DND-41 (cell line): ENCODE data around the gene PRR23E.

Experiments used
- ATAC-seq: fragments of 200-7000 bp; cut with Tn5 transposase; 3 replicates; pipeline ENCODE4 v1.9.1; 2021; ENCODE audit warnings: low read depth; ENCODE audit not compliant: insufficient read depth
- DNase-seq: peaks from one replicate; pipeline ENCODE4 v3.0.0-alpha.2; 2020
- H2AFZ ChIP-seq: 2 replicates; pipeline ENCODE4 v1.6.0; 2012; ENCODE audit warnings: low read depth, low read length
- H3K27ac ChIP-seq: 2 replicates; pipeline ENCODE4 v1.5.1; 2012; ENCODE audit warnings: low read length, inconsistent platforms
- H3K27me3 ChIP-seq: fragments of 200-600 bp; sonication (generic); 2 replicates; pipeline ENCODE4 v1.6.0; 2012; ENCODE audit warnings: low read length, mild to moderate bottlenecking, inconsistent platforms; ENCODE audit not compliant: insufficient read depth, poor library complexity
- H3K36me3 ChIP-seq: 2 replicates; pipeline ENCODE4 v1.5.1; 2012; ENCODE audit warnings: low read length, inconsistent platforms; ENCODE audit not compliant: insufficient read depth
- H3K4me1 ChIP-seq: 2 replicates; pipeline ENCODE4 v1.5.1; 2012; ENCODE audit warnings: mild to moderate bottlenecking, low read length; ENCODE audit not compliant: insufficient read depth
- H3K4me2 ChIP-seq: 2 replicates; pipeline ENCODE4 v1.6.0; 2012; ENCODE audit warnings: mild to moderate bottlenecking, moderate library complexity, low read length, inconsistent platforms; ENCODE audit not compliant: insufficient read depth
- H3K4me3 ChIP-seq, 2 experiments: fragments of 200-600 bp in 1 of 2; shearing (Covaris generic) in 1 of 2; 2 replicates each; pipeline ENCODE4 v1.5.1; 2012 to 2016; ENCODE audit warnings: inconsistent platforms in 2 of 2, low read length in 2 of 2, mild to moderate bottlenecking in 2 of 2, low read depth in 1 of 2, moderate library complexity in 1 of 2
- H3K79me2 ChIP-seq: 2 replicates; pipeline ENCODE4 v1.6.0; 2012; ENCODE audit warnings: low read length, inconsistent platforms; ENCODE audit not compliant: insufficient read depth
- H3K9ac ChIP-seq: 2 replicates; pipeline ENCODE4 v1.6.0; 2012; ENCODE audit warnings: low read depth, mild to moderate bottlenecking, inconsistent platforms, low read length, moderate library complexity
- H3K9me3 ChIP-seq: 2 replicates; pipeline ENCODE4 v1.5.1; 2012; ENCODE audit warnings: low read length, moderate library complexity, mild to moderate bottlenecking, inconsistent platforms; ENCODE audit not compliant: insufficient read depth, severe bottlenecking
- H4K20me1 ChIP-seq: 2 replicates; pipeline ENCODE4 v1.6.0; 2012; ENCODE audit warnings: low read length; ENCODE audit not compliant: insufficient read depth
- CTCF ChIP-seq: IDR thresholded peaks from 2 replicates; pipeline ENCODE4 v1.5.1; 2012; ENCODE audit warnings: borderline replicate concordance, low read length, moderate library complexity, mild to moderate bottlenecking; ENCODE audit not compliant: poor library complexity, severe bottlenecking; ENCODE audit errors: extremely low read depth
- EZH2 ChIP-seq: IDR thresholded peaks from 3 replicates; pipeline ENCODE4 v1.6.1; 2012; ENCODE audit warnings: borderline replicate concordance, low read depth, mild to moderate bottlenecking, moderate library complexity, low read length, inconsistent platforms; ENCODE audit not compliant: severe bottlenecking

PRR23E gene

GRCh38 chr3:127150513-127151250 lies 42.2 kb upstream of the PRR23E start:
- TF ChIP-seq EZH2, result no peak
- no peak overlapping the region for H3K9ac ChIP-seq
- H3K4me3 ChIP-seq, result no peak overlapping the region
- H4K20me1 ChIP-seq, result 0 out of 2 replicates have a peak, but pooled peaks cover 1% of the 10 kb centered on the region
- H3K4me2 ChIP-seq, result no peak overlapping the region
- no peaks in the 10 kb centered on the region for H3K79me2 ChIP-seq
- no peaks in the 10 kb centered on the region for H3K9me3 ChIP-seq
- no peak overlapping the region for H2AFZ ChIP-seq
- no peaks in the 10 kb centered on the region for H3K36me3 ChIP-seq
- DNase-seq (no peak), ATAC-seq (no peak)
- no peaks in the 10 kb centered on the region for H3K4me1 ChIP-seq
- H3K27me3 ChIP-seq, result no peaks in the 10 kb centered on the region
- H3K27ac ChIP-seq, result no peak overlapping the region

- H3K79me2 ChIP-seq, result no peaks in the 10 kb centered on the region
- H3K9ac ChIP-seq, result no peak overlapping the region
- H2AFZ ChIP-seq, result no peak overlapping the region
- no peaks in the 10 kb centered on the region for H3K9me3 ChIP-seq
- DNase-seq (no peak), ATAC-seq (no peak)
- no peak overlapping the region for H3K4me2 ChIP-seq
- H3K36me3 ChIP-seq, result no peaks in the 10 kb centered on the region
- 0 out of 2 replicates have a peak, but pooled peaks cover 3% of the 10 kb centered on the region for H4K20me1 ChIP-seq
- H3K4me1 ChIP-seq, result no peaks in the 10 kb centered on the region
- H3K4me3 ChIP-seq, result no peak overlapping the region
- H3K27me3 ChIP-seq, result no peaks in the 10 kb centered on the region
- H3K27ac ChIP-seq, result no peak overlapping the region
- TF ChIP-seq CTCF (no peak), EZH2 (no peak)
These were observed 41.7 kb upstream of the PRR23E start for GRCh38 chr3:127151251-127151564.

- H4K20me1 ChIP-seq, result 0 out of 2 replicates have a peak, but pooled peaks cover 3% of the 10 kb centered on the region
- TF ChIP-seq EZH2 (no peak), CTCF (no peak)
- ATAC-seq, result no peak
- no peak overlapping the region for H3K27ac ChIP-seq
- no peaks in the 10 kb centered on the region for H3K36me3 ChIP-seq
- no peak overlapping the region for H2AFZ ChIP-seq
- H3K4me3 ChIP-seq, result no peak overlapping the region
- no peak overlapping the region for H3K9ac ChIP-seq
- no peak for DNase-seq
- no peaks in the 10 kb centered on the region for H3K4me1 ChIP-seq
- no peaks in the 10 kb centered on the region for H3K27me3 ChIP-seq
- no peak overlapping the region for H3K4me2 ChIP-seq
- H3K9me3 ChIP-seq, result no peaks in the 10 kb centered on the region
- no peaks in the 10 kb centered on the region for H3K79me2 ChIP-seq
These were observed 40.8 kb upstream of the PRR23E start for GRCh38 chr3:127151992-127152650.

- TF ChIP-seq EZH2 (no peak), CTCF (no peak)
- Histone ChIP-seq H2AFZ (no peak overlapping the region), H3K27me3 (no peaks in the 10 kb centered on the region), H3K9me3 (no peaks in the 10 kb centered on the region), H3K79me2 (no peaks in the 10 kb centered on the region), H3K9ac (no peak overlapping the region), H3K4me1 (no peaks in the 10 kb centered on the region), H3K4me3 (no peak overlapping the region), H3K4me2 (no peak overlapping the region), H3K27ac (no peak overlapping the region), H4K20me1 (0 out of 2 replicates have a peak, but pooled peaks cover 3% of the 10 kb centered on the region), H3K36me3 (no peaks in the 10 kb centered on the region)
- DNase-seq (no peak), ATAC-seq (no peak)
These were observed 40.0 kb upstream of the PRR23E start for GRCh38 chr3:127152684-127153505.
